ENCODE measurements around the gene MAGEB5.

DNA sequence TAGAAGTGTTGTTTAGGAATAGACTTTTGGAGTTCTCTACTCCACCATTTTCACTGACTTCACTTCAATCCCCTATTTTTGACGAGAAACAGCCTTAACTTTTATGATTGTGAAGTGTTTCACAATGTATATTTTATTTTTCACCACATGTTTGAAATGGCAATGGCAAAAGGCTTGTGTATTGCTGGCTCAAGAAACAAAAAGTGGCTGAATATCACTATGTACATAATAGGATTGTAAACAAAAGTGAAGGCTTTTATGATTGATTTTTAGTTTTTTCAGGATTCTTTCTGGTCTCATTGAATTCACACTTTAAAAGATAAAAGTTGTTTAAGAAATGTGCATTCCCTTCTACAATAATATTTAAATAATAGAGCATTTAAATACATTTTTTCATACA, 18.2 kb downstream of the MAGEB5 start:
- TF ChIP-seq, protein P1, sequence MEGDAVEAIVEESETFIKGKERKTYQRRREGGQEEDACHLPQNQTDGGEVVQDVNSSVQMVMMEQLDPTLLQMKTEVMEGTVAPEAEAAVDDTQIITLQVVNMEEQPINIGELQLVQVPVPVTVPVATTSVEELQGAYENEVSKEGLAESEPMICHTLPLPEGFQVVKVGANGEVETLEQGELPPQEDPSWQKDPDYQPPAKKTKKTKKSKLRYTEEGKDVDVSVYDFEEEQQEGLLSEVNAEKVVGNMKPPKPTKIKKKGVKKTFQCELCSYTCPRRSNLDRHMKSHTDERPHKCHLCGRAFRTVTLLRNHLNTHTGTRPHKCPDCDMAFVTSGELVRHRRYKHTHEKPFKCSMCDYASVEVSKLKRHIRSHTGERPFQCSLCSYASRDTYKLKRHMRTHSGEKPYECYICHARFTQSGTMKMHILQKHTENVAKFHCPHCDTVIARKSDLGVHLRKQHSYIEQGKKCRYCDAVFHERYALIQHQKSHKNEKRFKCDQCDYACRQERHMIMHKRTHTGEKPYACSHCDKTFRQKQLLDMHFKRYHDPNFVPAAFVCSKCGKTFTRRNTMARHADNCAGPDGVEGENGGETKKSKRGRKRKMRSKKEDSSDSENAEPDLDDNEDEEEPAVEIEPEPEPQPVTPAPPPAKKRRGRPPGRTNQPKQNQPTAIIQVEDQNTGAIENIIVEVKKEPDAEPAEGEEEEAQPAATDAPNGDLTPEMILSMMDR (conservative IDR thresholded peaks at IDR 0.05; ENCODE audit: low read length) = no peak
- TF ChIP-seq EZH2phosphoT487 (IDR thresholded peaks at IDR 0.05; ENCODE audit: borderline replicate concordance, low read depth, low read length) = no peak

Measured in OCI-LY7 (cell line).